Adipose tissue (tissue), 3 donors: ENCODE data around the gene TMEM100. TPM values are rescaled to one million over a fixed set of nuclear protein-coding genes. Genes with fewer than 3 reads are reported as not detected.

Source experiments
- H3K27ac ChIP-seq: one replicate; pipeline ENCODE4 v1.5.1; 2013; ENCODE audit warnings: low read depth, low read length
- WGBS, 3 donors: extraction: QIAGEN DNeasy Blood & Tissue Kit; methylation state at CpG; one replicate each; pipeline ENCODE4 v1.1.7; 2013; 5-methylcytosine and 5-hydroxymethylcytosine counted together
- polyA plus RNA-seq, 3 donors: library from polyadenylated mRNA; stranded (reverse); fragments of 200-250 nt; gene quantifications; one replicate each; pipeline ENCODE4 v1.2.3, GENCODE V29; 2013
- donor health status: healthy with polysubstance abuse.
- donor health status: Bipolar disorder and iron deficiency.
- donor health status: healthy.

The TMEM100 gene
- polyA plus RNA-seq, 3 donors, result 4.3 to 42.6 (median 30.8) TPM

- WGBS, 3 donors, result 55 to 68% (median 62%) methylated on average over 3 of the region's 3 CpGs
- H3K27ac ChIP-seq, result no peak overlapping the region
These were observed 24.5 kb upstream of the TMEM100 start for GRCh38 chr17:55747209-55747608.

GRCh38 chr17:55746466-55746865 lies 23.8 kb upstream of the TMEM100 start:
- WGBS, 3 donors, result 73 to 84% (median 74%) methylated on average over 1 of the region's 1 CpG
- no peak overlapping the region for H3K27ac ChIP-seq

DNA sequence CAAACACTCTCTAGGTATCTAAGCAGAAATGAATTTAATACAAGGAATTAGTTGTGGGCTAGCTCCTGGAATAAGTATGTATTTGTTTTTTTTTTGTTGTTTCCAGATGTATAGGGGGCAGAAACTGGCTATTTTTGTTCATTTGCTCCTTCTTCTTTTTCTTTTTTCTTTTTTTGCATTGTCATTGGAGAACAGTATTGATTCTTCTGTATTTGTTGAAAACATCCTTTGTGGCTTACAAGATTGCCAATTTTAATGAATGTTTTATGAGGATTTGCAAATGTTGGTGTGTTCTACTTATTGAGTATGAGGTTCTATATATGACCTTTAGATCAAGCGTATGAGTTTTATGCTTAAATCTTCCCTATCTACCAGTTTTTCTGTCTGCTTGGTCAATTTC lies 22.6 kb upstream of the TMEM100 start:
- H3K27ac ChIP-seq, result no peak overlapping the region
- 96 to 100% (median 97%) methylated on average over 1 of the region's 1 CpG for WGBS, 3 donors

DNA sequence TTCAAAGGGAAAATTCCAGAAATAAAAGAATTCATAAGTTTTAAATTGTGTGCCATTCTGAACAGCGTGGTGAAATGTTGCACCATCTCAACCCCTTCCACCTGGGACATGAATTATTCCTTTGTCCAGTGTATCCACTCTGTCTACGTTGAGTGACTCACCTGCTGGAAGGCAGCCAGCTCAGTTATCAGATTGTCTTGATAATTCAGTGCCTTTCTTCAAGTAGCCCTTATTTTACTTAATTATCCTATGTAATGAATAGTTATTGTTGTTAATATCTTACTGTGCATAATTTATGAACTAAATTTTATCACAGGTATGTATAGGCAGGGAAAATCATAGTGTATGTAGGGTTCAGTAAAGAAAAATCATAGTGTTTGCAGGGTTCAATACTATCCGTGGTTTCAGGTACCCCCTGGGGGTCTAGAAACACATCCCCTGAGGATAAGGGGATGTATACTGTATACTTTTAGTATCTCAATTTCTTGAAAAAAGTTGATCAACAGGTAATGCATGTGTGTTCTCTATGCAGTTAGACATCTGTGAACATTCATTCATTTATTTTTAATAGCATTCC lies 20.5 kb upstream of the TMEM100 start:
- no peak overlapping the region for H3K27ac ChIP-seq
- WGBS, 3 donors, result 31 to 65% (median 62%) methylated on average over 3 of the region's 3 CpGs

DNA sequence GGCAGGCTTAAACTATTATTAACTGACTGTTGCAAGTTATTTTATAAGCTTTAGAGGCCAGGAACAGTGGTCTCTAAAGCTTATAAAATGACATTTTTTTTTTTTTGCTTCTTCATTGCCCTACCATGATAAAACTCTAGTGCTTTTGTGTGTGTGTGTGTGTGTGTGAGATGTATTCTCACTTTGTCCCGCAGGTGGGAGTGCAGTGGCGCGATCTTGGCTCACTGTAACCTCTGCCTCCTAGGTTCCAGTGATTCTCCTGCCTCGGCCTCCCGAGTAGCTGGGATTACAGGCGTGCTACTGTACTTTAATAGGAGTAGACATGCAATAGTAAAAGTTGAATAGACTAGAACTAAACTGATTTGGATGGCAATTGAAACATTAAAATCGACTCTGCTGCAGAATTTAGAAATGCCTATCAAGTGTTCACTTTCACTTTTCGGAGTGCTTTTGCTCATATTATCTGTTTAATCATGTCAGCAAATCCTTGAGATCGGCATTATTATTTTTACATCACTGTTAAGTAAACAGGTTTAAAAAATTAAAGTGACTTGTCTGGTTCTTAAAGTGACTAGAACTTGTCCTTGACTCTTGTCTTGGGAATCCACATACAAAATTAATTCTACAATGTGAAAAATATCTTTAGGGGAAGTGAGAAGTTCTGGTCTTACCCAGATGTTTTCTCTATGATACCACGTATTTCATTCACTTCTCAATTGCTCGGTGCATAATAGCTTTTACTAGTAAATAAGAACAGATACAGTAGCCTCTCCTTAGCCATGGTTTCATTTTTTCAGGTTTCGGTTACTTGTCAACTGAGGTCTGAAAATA lies 19.8 kb upstream of the TMEM100 start:
- no peak overlapping the region for H3K27ac ChIP-seq

GRCh38 chr17:55741356-55741700 lies 18.7 kb upstream of the TMEM100 start:
- WGBS, 3 donors, result 81 to 95% (median 91%) methylated on average over 3 of the region's 3 CpGs
- H3K27ac ChIP-seq, result no peak overlapping the region

More for the DNA sequence above, 19.8 kb upstream of the TMEM100 start:
- WGBS, 3 donors, result 74 to 82% (median 77%) methylated on average over 12 of the region's 12 CpGs

- no peak overlapping the region for H3K27ac ChIP-seq
- WGBS, 3 donors, result 75 to 89% (median 85%) methylated on average over 10 of the region's 10 CpGs
These were observed 18.1 kb upstream of the TMEM100 start for GRCh38 chr17:55740511-55741355.

GRCh38 chr17:55737976-55738501 lies 15.4 kb upstream of the TMEM100 start:
- WGBS, 3 donors, result 68 to 93% (median 87%) methylated on average over 4 of the region's 4 CpGs
- H3K27ac ChIP-seq, result no peak overlapping the region

GRCh38 chr17:55735731-55736405 lies 13.2 kb upstream of the TMEM100 start:
- no peak overlapping the region for H3K27ac ChIP-seq
- WGBS, 3 donors, result 32 to 39% (median 34%) methylated on average over 5 of the region's 5 CpGs

DNA sequence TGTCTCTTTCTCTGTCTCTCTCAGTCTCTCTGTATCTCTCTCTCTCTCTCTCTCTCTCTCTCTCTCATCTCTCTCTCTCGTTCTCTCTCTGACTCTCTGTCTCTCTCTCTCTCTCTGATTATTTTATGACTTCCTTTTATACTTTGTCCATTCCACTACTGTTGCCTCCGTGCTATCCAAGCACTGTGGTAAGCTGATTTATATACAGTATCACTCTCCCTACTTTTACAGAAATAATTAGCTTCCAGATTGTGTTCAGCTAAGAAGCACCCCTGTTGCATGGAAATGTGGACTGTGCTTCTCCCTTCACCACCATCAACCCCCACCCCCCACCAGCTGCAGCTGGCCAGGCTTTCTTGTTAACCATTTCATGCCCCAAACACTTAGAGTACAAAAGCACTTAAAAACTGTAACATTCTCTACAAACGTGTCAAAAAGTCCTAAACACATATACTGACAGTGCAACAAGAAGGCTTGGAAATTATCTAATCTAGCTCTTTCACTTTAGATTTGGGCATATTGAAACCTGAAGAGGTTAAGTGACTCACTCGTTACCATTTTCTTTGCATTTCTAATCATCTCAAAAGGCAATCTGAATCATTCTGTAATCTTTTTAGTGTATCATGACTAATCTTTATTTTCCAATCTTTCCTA lies 11.6 kb upstream of the TMEM100 start:
- no peak overlapping the region for H3K27ac ChIP-seq
- WGBS, 3 donors, result 45 to 64% (median 48%) methylated on average over 4 of the region's 4 CpGs

GRCh38 chr17:55731586-55732250 lies 9.1 kb upstream of the TMEM100 start:
- 27 to 41% (median 39%) methylated on average over 10 of the region's 10 CpGs for WGBS, 3 donors
- no peak overlapping the region for H3K27ac ChIP-seq

DNA sequence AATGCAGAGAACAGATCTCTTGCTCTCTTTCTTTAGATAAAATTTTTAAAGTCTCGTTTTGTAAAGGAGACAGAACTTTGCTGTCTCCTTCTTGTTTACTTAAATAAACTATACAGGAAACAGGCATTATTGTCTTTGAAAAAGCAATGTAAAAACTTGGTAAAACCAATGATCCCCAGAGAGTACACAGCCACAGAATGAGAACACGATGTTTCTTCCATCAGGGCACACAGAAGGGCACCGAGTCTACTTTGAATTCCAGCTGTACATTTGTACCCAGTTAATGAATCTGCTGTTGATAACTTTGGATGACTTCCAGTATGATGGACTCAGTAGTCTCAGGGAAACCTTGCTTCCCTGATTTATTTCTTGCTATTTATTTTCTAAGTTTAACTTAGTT lies 8.1 kb upstream of the TMEM100 start:
- 28 to 44% (median 42%) methylated on average over 3 of the region's 3 CpGs for WGBS, 3 donors
- H3K27ac ChIP-seq, result no peak overlapping the region

DNA sequence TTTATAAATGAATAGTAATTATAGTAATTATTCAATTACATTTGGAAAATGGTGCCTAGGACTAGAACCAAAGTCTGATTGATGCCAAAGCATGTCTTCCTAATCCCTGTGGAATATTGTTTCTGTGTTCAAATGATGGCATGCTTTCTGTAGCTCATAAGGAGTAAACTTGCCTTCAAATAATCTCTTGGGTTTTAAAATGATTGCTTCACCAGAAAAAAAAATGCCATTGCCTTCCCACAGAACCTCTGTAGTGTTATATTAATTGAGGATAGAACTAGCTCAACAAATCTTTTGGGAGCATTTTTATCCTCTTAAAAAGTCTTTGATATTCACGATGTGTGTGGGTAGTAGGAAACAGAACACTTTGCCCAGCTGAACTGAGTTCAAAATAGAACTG lies 7.7 kb upstream of the TMEM100 start:
- 25 to 43% (median 33%) methylated on average over 1 of the region's 1 CpG for WGBS, 3 donors
- no peak overlapping the region for H3K27ac ChIP-seq

GRCh38 chr17:55729484-55729883 lies 6.8 kb upstream of the TMEM100 start:
- 67 to 97% (median 92%) methylated on average over 1 of the region's 1 CpG for WGBS, 3 donors
- H3K27ac ChIP-seq, result no peak overlapping the region

- H3K27ac ChIP-seq, result no peak overlapping the region
- WGBS, 3 donors, result 78 to 92% (median 91%) methylated on average over 5 of the region's 5 CpGs
These were observed 6.2 kb upstream of the TMEM100 start for GRCh38 chr17:55728833-55729232.

- H3K27ac ChIP-seq, result no peak overlapping the region
- WGBS, 3 donors, result 79 to 90% (median 84%) methylated on average over 5 of the region's 5 CpGs
These were observed 5.7 kb upstream of the TMEM100 start for GRCh38 chr17:55728361-55728760.

DNA sequence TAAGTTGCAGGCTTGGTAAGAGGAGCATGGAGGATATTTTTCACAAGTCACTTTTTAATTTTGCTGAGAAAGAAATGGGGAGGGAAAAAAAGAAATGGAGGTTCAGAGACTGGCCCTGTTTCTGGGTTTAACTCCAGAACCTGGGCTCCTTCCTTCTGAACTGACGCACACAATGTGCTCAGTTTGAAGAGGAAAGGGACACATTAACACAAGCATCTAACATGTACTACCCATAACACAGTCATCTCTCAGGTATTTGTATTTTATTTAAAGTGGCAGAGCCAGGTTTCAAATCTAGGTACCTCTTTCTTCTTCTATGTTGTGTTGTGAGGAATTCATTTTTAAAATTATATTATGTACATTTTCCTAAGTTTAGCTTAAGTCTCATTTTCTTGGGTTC lies 5.3 kb upstream of the TMEM100 start:
- WGBS, 3 donors, result 81 to 100% (median 95%) methylated on average over 1 of the region's 1 CpG
- H3K27ac ChIP-seq, result no peak overlapping the region
